MCF 10A (cell line): ENCODE results near the gene CIT. TPM values are rescaled to one million over a fixed set of nuclear protein-coding genes. Genes with fewer than 3 reads are reported as not detected.

ENCODE experiments used
- Bru-seq: library from RNA; stranded (reverse); fragments of 400-500 nt; gene quantifications from one replicate; lab custom pipeline; 2021; lab: Mats Ljungman, UMichigan
- BruChase-seq, 2 experiments: library from RNA; stranded (reverse); fragments of 400-500 nt; gene quantifications; one replicate each; lab custom pipeline; 2021; lab: Mats Ljungman, UMichigan
- BruUV-seq: library from RNA; stranded (reverse); fragments of 400-500 nt; replicated peaks from 2 replicates; lab custom pipeline; 2021; lab: Mats Ljungman, UMichigan
- CTCF ChIA-PET: fragments of 300-600 bp; sonication (Branson Sonifier 250); formaldehyde crosslinking; extraction: SDS; loops from one replicate; lab custom pipeline; 2021; ENCODE audit warnings: antibody characterized with exemption, inconsistent platforms; lab: Yijun Ruan, JAX
- POLR2A ChIA-PET: fragments of 300-600, 350-650 bp; sonication (Branson Sonifier 250); formaldehyde crosslinking; extraction: SDS; loops from one replicate; lab custom pipeline; 2020; ENCODE audit warnings: antibody characterized with exemption, inconsistent platforms; lab: Yijun Ruan, JAX
- DNase-seq: peaks from one replicate; pipeline ENCODE4 v3.0.0-alpha.2; 2018; ENCODE audit not compliant: unreplicated experiment
- H3K27ac Mint-ChIP-seq: one replicate; pipeline ENCODE4 v1.8.0; 2022; ENCODE audit warnings: mild to moderate bottlenecking, low read depth, mixed read lengths; ENCODE audit not compliant: unreplicated experiment
- H3K27me3 Mint-ChIP-seq: one replicate; pipeline ENCODE4 v1.8.0; 2022; ENCODE audit warnings: mixed read lengths; ENCODE audit not compliant: insufficient read depth, unreplicated experiment
- H3K36me3 Mint-ChIP-seq: one replicate; pipeline ENCODE4 v1.8.0; 2022; ENCODE audit warnings: mild to moderate bottlenecking, moderate library complexity, mixed read lengths; ENCODE audit not compliant: insufficient read depth, unreplicated experiment
- H3K4me1 Mint-ChIP-seq: one replicate; pipeline ENCODE4 v1.8.0; 2022; ENCODE audit warnings: mixed read lengths; ENCODE audit not compliant: insufficient read depth, unreplicated experiment
- H3K4me3 Mint-ChIP-seq: one replicate; pipeline ENCODE4 v1.8.0; 2022; ENCODE audit warnings: mild to moderate bottlenecking, moderate library complexity, mixed read lengths; ENCODE audit not compliant: unreplicated experiment
- H3K9me3 Mint-ChIP-seq: one replicate; pipeline ENCODE4 v1.8.0; 2022; ENCODE audit warnings: mixed read lengths; ENCODE audit not compliant: unreplicated experiment
- CTCF ChIP-seq: fragments of 200-600 bp; IDR thresholded peaks from one replicate; pipeline ENCODE4 v1.8.0; 2022; ENCODE audit warnings: antibody characterized with exemption, mild to moderate bottlenecking; ENCODE audit not compliant: unreplicated experiment
- intact Hi-C: fragments of 100-400 bp; cut with micrococcal nuclease; formaldehyde crosslinking; loops from 2 replicates; pipeline ENCODE4 v1.14.1; 2022
- long read RNA-seq: library from polyadenylated mRNA; stranded (forward); transcript quantifications from one replicate; pipeline ENCODE4 v2.0.0, GENCODE V29; 2022
- total RNA-seq: library from RNA; stranded (reverse); gene quantifications from 2 replicates; pipeline ENCODE4 v1.2.3, GENCODE V29; 2022

CIT gene, protein sequence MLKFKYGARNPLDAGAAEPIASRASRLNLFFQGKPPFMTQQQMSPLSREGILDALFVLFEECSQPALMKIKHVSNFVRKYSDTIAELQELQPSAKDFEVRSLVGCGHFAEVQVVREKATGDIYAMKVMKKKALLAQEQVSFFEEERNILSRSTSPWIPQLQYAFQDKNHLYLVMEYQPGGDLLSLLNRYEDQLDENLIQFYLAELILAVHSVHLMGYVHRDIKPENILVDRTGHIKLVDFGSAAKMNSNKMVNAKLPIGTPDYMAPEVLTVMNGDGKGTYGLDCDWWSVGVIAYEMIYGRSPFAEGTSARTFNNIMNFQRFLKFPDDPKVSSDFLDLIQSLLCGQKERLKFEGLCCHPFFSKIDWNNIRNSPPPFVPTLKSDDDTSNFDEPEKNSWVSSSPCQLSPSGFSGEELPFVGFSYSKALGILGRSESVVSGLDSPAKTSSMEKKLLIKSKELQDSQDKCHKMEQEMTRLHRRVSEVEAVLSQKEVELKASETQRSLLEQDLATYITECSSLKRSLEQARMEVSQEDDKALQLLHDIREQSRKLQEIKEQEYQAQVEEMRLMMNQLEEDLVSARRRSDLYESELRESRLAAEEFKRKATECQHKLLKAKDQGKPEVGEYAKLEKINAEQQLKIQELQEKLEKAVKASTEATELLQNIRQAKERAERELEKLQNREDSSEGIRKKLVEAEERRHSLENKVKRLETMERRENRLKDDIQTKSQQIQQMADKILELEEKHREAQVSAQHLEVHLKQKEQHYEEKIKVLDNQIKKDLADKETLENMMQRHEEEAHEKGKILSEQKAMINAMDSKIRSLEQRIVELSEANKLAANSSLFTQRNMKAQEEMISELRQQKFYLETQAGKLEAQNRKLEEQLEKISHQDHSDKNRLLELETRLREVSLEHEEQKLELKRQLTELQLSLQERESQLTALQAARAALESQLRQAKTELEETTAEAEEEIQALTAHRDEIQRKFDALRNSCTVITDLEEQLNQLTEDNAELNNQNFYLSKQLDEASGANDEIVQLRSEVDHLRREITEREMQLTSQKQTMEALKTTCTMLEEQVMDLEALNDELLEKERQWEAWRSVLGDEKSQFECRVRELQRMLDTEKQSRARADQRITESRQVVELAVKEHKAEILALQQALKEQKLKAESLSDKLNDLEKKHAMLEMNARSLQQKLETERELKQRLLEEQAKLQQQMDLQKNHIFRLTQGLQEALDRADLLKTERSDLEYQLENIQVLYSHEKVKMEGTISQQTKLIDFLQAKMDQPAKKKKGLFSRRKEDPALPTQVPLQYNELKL (N-terminal part only)
- 22.8 and 25.0 TPM in 2 replicates for total RNA-seq
- Bru-seq, nascent RNA = percentile 50 among the genes with signal in this experiment
- percentile 42 among the genes with signal in this experiment for BruChase-seq, experiment 1, labeled RNA remaining after a 6-hour chase
- BruChase-seq, experiment 2, labeled RNA remaining after a 2-hour chase = percentile 44 among the genes with signal in this experiment
- long read RNA-seq, partial matches to known transcripts = 2 of 5 reads
- long read RNA-seq, other reads (novel, unspliced or antisense) = 3 of 5 reads

DNA sequence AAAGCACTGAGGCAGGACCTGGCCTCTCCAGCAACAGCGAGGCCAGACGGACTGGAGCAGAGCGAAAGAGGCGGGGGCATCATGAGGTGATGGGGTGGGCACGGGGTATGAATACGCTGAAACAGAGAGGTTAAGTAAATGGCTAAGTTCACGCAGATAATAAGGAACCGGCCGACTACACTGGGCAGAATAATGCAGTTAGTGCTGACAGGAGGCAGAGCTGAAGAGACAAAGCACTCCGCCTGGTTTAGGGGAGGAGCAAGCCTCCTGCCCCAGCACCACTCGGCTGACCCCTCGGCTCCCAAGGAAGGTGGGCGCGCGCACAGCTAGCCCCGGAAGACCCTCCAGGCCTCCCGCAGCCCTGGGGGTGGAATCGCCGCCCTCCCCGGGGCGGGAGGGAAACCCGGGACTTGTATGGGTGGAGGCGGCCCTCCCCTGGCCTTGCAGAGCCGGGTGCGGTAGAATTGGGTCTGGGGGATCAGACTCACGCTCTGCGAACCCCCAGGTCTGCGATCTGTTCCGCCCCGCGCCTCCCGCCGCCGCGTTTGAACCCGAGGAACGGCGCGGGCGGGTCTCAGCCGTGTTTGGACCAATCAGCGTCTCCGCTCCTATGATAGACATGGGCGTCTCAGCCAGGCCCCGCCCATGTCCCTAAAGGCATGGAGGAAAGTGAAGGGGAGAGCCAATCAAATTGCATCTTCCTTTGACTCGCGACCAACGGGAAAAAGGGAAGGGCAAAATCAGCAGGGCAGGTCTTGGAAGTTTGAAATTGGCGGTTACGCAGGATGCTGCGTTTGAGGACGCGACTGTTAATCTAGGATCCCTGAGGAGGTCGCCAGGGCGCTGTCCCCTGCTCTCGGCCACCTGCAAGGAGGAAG is at the start of gene CIT:
TSS of gene CIT (minus strand) at position 560 of the 878 bp plus-strand sequence. CDS start 1,152 bp downstream, outside the sequence.
- BruUV-seq = TSS peak; percentile 35
- DNase-seq = peak; percentile 98
- Mint-ChIP-seq H3K4me1 (peaks cover 9% of the 10 kb centered on the region), H3K27ac (peak within 1 kb of the TSS; percentile 85), H3K4me3 (peak within 1 kb of the TSS; percentile 82), H3K9me3 (no peaks in the 10 kb centered on the region), H3K36me3 (no peaks in the 10 kb centered on the region), H3K27me3 (no peaks in the 10 kb centered on the region)
- CTCF ChIA-PET = interaction anchor here (0.6 to 1.2 kb wide), 3 partner anchors 42 to 228 kb away, joined by 3 read pairs; no protein-coding TSS in a partner anchor
- no peak for TF ChIP-seq CTCF
- intact Hi-C loops = no loop called here
- POLR2A ChIA-PET = interaction anchor here (0.6 to 1.0 kb wide), 2 partner anchors 9 to 61 kb away, joined by 3 read pairs; no protein-coding TSS in a partner anchor

- no peak for TF ChIP-seq CTCF
- H3K4me3 Mint-ChIP-seq = no peak overlapping the region
- H3K36me3 Mint-ChIP-seq = no peaks in the 10 kb centered on the region
- no peaks in the 10 kb centered on the region for H3K4me1 Mint-ChIP-seq
- peaks cover 29% of the 10 kb centered on the region for H3K27me3 Mint-ChIP-seq
- BruUV-seq = no TSS peak
- ChIA-PET POLR2A (no interaction called here), CTCF (interaction anchor here (0.6 to 1.1 kb wide), 2 partner anchors 9 to 178 kb away, joined by 3 to 4 read pairs; no protein-coding TSS in a partner anchor)
- no peak for DNase-seq
- no peaks in the 10 kb centered on the region for H3K9me3 Mint-ChIP-seq
- intact Hi-C loops = no loop called here
- no peak overlapping the region for H3K27ac Mint-ChIP-seq
Measured at GRCh38 chr12:119925269-119925668, 48.1 kb upstream of the CIT start.

DNA sequence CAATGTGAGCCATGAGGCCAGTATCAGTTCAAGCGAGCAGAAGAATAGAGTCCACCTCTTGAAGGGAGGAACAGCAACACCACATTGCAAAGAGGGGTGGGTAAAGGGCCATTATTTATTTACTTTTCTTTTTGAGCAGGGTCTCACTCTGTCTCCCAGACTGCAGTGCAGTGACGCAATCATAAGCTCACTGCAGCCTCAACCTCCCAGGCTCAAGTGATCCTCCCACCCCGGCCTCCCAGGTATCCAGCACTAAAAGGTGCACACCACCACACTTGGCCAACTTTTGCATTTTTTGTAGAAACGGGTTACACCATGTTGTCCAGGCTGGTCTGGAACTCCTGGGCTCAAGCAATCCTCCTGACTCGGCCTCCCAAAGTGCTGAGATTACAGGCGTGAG is 42.9 kb upstream of the CIT start:
- ChIA-PET POLR2A (no interaction called here), CTCF (no interaction called here)
- Mint-ChIP-seq H3K4me3 (no peak overlapping the region), H3K36me3 (no peaks in the 10 kb centered on the region), H3K27ac (no peak overlapping the region), H3K4me1 (no peaks in the 10 kb centered on the region), H3K27me3 (peaks cover 21% of the 10 kb centered on the region), H3K9me3 (no peaks in the 10 kb centered on the region)
- no peak for DNase-seq
- no peak for TF ChIP-seq CTCF
- BruUV-seq = no TSS peak
- intact Hi-C loops = no loop called here
